Measurements from ENCODE around the gene AARS1. TPM values are rescaled to one million over a fixed set of nuclear protein-coding genes. Genes with fewer than 3 reads are reported as not detected.

AARS1 gene
- total and polyA plus RNA-seq, 10 of the 15 experiments (the other 5 are each of a cell fraction or from before 2014, with no cell fraction given), result 21.5 to 143 (median 96.9) TPM

DNA sequence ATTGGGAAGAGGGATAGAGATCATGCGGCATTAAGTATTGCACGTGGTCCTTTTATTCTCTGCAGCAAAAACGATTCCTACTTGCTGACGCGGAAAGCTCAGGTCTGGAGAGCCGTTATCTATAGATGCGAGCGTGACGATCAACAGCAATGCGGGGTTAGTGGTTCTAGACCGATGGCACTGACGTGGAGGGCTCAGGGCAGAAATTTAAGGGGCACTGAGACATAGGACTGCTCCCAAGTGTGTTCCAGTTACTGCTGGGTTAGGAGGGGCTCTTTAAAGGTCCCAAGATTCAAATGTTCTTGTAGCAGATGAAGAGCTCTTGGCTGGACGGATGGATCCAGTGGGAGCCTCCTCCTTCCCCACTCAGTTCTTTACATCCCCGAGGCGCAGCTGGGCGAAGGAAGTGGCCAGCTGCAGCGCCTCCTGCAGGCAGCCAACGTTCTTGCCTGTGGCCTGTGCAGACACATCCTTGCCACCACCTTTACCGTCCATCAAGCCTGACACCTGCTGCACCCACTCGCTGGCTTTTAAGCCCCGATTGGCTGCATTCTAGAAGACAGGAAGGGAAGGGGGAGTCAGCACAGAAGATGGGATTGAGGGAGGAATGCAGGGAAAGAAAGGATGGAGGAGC is 36.8 kb downstream of the AARS1 start:
- peaks cover 27% of the 10 kb centered on the region for H3K79me2 ChIP-seq (ENCODE audit: control insufficient read depth, insufficient read depth, low read length)
- intact Hi-C loops (cut with micrococcal nuclease; ENCODE audit: unreplicated experiment) (loop anchor here (10.0 kb wide), 1 partner anchor 88 kb away; no protein-coding TSS in a partner anchor), in situ Hi-C loops (cut with MboI) (no loop called here)
- TF ChIP-seq JUND (IDR thresholded peaks at IDR 0.05; ENCODE audit: low read depth, low read length), result no peak
- TF ChIP-seq, protein P1, sequence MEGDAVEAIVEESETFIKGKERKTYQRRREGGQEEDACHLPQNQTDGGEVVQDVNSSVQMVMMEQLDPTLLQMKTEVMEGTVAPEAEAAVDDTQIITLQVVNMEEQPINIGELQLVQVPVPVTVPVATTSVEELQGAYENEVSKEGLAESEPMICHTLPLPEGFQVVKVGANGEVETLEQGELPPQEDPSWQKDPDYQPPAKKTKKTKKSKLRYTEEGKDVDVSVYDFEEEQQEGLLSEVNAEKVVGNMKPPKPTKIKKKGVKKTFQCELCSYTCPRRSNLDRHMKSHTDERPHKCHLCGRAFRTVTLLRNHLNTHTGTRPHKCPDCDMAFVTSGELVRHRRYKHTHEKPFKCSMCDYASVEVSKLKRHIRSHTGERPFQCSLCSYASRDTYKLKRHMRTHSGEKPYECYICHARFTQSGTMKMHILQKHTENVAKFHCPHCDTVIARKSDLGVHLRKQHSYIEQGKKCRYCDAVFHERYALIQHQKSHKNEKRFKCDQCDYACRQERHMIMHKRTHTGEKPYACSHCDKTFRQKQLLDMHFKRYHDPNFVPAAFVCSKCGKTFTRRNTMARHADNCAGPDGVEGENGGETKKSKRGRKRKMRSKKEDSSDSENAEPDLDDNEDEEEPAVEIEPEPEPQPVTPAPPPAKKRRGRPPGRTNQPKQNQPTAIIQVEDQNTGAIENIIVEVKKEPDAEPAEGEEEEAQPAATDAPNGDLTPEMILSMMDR (IDR thresholded peaks at IDR 0.05 in 2 of 3, conservative IDR thresholded peaks at IDR 0.05 in 1 of 3; ENCODE audit: control insufficient read depth in 2 of 3, extremely low read depth in 1 of 3, insufficient read depth in 1 of 3, low read depth in 3 of 3, low read length in 3 of 3), result peak; percentile 18 to 37 (median 29); a peak in 4 of 6 replicates
- no peak for TF ChIP-seq NFIC (IDR thresholded peaks at IDR 0.05; ENCODE audit: low read depth, low read length)
- no peak for TF ChIP-seq PKNOX1 (IDR thresholded peaks at IDR 0.05)
- TF ChIP-seq REST (IDR thresholded peaks at IDR 0.05; ENCODE audit: low read depth, low read length), result no peak
- peak; percentile 50 for TF ChIP-seq POLR2A (IDR thresholded peaks at IDR 0.05; ENCODE audit: low read depth, low read length)
- TF ChIP-seq, protein P2, sequence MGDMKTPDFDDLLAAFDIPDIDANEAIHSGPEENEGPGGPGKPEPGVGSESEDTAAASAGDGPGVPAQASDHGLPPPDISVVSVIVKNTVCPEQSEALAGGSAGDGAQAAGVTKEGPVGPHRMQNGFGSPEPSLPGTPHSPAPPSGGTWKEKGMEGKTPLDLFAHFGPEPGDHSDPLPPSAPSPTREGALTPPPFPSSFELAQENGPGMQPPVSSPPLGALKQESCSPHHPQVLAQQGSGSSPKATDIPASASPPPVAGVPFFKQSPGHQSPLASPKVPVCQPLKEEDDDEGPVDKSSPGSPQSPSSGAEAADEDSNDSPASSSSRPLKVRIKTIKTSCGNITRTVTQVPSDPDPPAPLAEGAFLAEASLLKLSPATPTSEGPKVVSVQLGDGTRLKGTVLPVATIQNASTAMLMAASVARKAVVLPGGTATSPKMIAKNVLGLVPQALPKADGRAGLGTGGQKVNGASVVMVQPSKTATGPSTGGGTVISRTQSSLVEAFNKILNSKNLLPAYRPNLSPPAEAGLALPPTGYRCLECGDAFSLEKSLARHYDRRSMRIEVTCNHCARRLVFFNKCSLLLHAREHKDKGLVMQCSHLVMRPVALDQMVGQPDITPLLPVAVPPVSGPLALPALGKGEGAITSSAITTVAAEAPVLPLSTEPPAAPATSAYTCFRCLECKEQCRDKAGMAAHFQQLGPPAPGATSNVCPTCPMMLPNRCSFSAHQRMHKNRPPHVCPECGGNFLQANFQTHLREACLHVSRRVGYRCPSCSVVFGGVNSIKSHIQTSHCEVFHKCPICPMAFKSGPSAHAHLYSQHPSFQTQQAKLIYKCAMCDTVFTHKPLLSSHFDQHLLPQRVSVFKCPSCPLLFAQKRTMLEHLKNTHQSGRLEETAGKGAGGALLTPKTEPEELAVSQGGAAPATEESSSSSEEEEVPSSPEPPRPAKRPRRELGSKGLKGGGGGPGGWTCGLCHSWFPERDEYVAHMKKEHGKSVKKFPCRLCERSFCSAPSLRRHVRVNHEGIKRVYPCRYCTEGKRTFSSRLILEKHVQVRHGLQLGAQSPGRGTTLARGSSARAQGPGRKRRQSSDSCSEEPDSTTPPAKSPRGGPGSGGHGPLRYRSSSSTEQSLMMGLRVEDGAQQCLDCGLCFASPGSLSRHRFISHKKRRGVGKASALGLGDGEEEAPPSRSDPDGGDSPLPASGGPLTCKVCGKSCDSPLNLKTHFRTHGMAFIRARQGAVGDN (IDR thresholded peaks at IDR 0.05), result no peak
- no peak for TF ChIP-seq ZZZ3 (IDR thresholded peaks at IDR 0.05; ENCODE audit: control insufficient read depth, insufficient read length, low read depth)
- no peak for TF ChIP-seq CHD1 (IDR thresholded peaks at IDR 0.05; ENCODE audit: low read depth, low read length)
- no peak overlapping the region for H3K4me2 ChIP-seq (ENCODE audit: control insufficient read depth, insufficient read depth)
- H4K20me1 ChIP-seq (ENCODE audit: control insufficient read depth, insufficient read depth), result no peaks in the 10 kb centered on the region
- 88% methylated on average over 21 of the region's 21 CpGs for WGBS (ENCODE audit: insufficient coverage, insufficient replicate concordance, low lambda C conversion rate, missing lambda C conversion rate)
- H3K9ac ChIP-seq (ENCODE audit: control insufficient read depth, insufficient read depth, low read length), result no peak overlapping the region
- FAIRE-seq (no peak), ATAC-seq (no peak), DNase-seq (ENCODE audit: low read depth, low spot score) (no peak)
- no peaks in the 10 kb centered on the region for H3K4me1 ChIP-seq (ENCODE audit: control insufficient read depth, insufficient read depth, low read length)
- ChIA-PET SMC1A (ENCODE audit: uncharacterized antibody, unreplicated experiment) (interaction anchor here (0.6 to 0.7 kb wide), 2 partner anchors 19 to 72 kb away, joined by 3 read pairs; no protein-coding TSS in a partner anchor), RAD21 (ENCODE audit: unreplicated experiment) (no interaction called here), POLR2A (interaction anchor here (0.7 to 0.8 kb wide), 2 partner anchors 88 to 180 kb away, joined by 3 read pairs; no protein-coding TSS in a partner anchor), CTCF (interaction anchor here (0.9 to 3.2 kb wide), 8 partner anchors 8 to 489 kb away, joined by 3 to 13 read pairs (median 4); partner anchors contain the start of gene DDX19B)
- BruUV-seq (replicated peaks), result no TSS peak
- H3K27ac ChIP-seq (ENCODE audit: control insufficient read depth, insufficient read depth), result no peak overlapping the region
- H3K27me3 ChIP-seq (replicated peaks in 1 of 2; ENCODE audit: control insufficient read depth in 2 of 2, insufficient read depth in 2 of 2, low read length in 1 of 2), result no peaks in the 10 kb centered on the region
- no peaks in the 10 kb centered on the region for H3K9me3 ChIP-seq (replicated peaks; ENCODE audit: control insufficient read depth, insufficient read depth, low read length)
- no peak overlapping the region for H3K4me3 ChIP-seq
- H3K36me3 ChIP-seq (ENCODE audit: control insufficient read depth in 2 of 2, insufficient read depth in 2 of 2, low read length in 1 of 2), result peaks cover 22 to 29% of the 10 kb centered on the region in 2 experiments
- no peak overlapping the region for H2AFZ ChIP-seq (ENCODE audit: control insufficient read depth, low read depth, low read length)
